ENCODE data around the gene ANKRD52. TPM values are rescaled to one million over a fixed set of nuclear protein-coding genes. Genes with fewer than 3 reads are reported as not detected.

The ANKRD52 gene
- total and polyA plus RNA-seq, 4 donors = 4.4 to 37.9 (median 19.9) TPM

DNA sequence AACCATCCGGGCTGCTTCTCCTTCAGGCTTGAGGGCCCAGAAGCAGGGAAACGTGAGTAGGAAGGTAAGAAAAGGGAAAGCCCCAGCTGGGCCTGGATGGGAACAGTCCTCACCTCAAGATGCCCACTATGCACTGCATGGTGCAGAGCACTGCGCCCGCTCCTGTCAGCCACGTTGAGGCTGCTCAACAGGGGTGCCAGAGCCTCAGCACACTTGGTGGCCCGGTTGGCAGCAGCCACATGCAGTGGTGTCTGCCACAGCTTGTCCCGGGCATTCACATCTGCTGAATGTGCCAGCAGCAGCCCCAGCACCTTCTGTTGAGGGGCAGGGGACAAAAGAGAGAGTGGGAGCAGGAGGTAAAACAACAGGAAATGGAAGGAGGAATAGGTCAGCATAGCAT, 2.5 kb downstream of the ANKRD52 start:
- intact Hi-C loops (cut with DNase I) = loop anchor here in 1 of 2 donors (5.0 kb wide), 1 partner anchor 33 kb away; the partner anchor contains the start of genes NABP2 and RNF41
- peaks cover 0 to 3% of the 10 kb centered on the region in 2 donors for H3K4me1 ChIP-seq (ENCODE audit: control insufficient read depth in 1 of 2, insufficient read depth in 2 of 2, low read length in 2 of 2)
- no peak for DNase-seq
- no peaks in the 10 kb centered on the region for H3K27me3 ChIP-seq (ENCODE audit: control insufficient read depth in 1 of 2, insufficient read depth in 2 of 2, low read length in 1 of 2)
- H3K27ac ChIP-seq (ENCODE audit: low read depth in 1 of 2, low read length in 2 of 2) = no peak overlapping the region
- no peaks in the 10 kb centered on the region for H3K9me3 ChIP-seq (ENCODE audit: control insufficient read depth, low read length)
- peaks cover 0 to 17% of the 10 kb centered on the region in 2 donors for H3K36me3 ChIP-seq (ENCODE audit: control insufficient read depth in 1 of 2, insufficient read depth in 2 of 2, low read length in 1 of 2)
- WGBS, 2 donors = 77 to 80% methylated on average over 7 of the region's 7 CpGs
- H3K4me3 ChIP-seq (ENCODE audit: low read length in 2 of 2) = no peak overlapping the region
- ATAC-seq (ENCODE audit: low FRiP score) = no peak

DNA sequence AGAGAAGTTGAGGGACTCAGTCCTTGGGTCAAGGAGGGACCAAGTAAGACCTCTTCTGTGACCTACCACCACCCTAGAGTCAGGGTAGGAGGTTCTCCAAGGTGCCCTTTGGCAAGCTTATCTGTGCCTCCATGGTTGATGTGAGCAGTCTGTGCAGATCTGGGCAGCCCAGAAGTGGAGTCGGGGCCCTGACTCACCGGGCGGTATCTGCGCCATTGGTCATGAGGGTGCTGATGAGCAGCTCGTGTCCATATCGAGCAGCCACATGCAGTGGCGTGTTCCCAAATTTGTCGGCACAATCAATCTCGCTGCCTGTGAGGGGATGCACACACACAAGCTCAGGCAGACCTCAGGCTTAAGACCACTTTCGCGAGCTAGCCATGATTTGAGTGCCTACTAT, 5.1 kb downstream of the ANKRD52 start:
- H3K36me3 ChIP-seq (ENCODE audit: control insufficient read depth in 1 of 2, insufficient read depth in 2 of 2, low read length in 1 of 2) = peaks cover 0 to 20% of the 10 kb centered on the region in 2 donors
- ATAC-seq (ENCODE audit: low FRiP score) = no peak
- 88 to 94% methylated on average over 11 of the region's 11 CpGs for WGBS, 2 donors

DNA sequence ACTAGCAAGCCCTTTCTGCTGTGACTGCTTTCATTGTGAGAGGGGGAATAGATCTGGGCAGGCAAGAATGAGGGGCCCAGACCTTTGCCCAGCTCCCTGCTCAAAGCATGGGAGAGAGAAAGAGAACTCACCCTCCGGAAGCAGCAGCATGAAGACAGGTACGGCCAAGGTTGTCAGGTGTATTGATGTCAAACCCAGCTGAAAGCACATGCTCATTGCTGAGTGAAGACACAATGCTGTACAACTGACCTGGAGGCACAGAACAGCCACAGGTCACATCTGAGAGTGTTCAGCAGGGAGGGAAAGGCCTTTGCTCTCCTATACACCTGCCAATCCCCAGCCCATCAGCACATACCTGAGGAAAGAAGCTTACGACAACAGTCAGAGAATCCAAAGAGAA, 5.5 kb downstream of the ANKRD52 start:
- Histone ChIP-seq H3K27me3 (ENCODE audit: control insufficient read depth in 1 of 2, insufficient read depth in 2 of 2, low read length in 1 of 2) (no peaks in the 10 kb centered on the region), H3K4me3 (ENCODE audit: low read length in 2 of 2) (no peak overlapping the region), H3K27ac (ENCODE audit: low read depth in 1 of 2, low read length in 2 of 2) (no peak overlapping the region), H3K36me3 (ENCODE audit: control insufficient read depth in 1 of 2, insufficient read depth in 2 of 2, low read length in 1 of 2) (peaks cover 0 to 24% of the 10 kb centered on the region in 2 donors), H3K4me1 (ENCODE audit: control insufficient read depth in 1 of 2, insufficient read depth in 2 of 2, low read length in 2 of 2) (peaks cover 0 to 3% of the 10 kb centered on the region in 2 donors), H3K9me3 (ENCODE audit: control insufficient read depth, low read length) (no peaks in the 10 kb centered on the region)
- DNase-seq (no peak), ATAC-seq (ENCODE audit: low FRiP score) (no peak)
- intact Hi-C loops (cut with DNase I) = no loop called here
- 88% methylated on average over 3 of the region's 3 CpGs for WGBS, 2 donors

More for the DNA sequence above, 5.1 kb downstream of the ANKRD52 start:
- Histone ChIP-seq H3K27me3 (ENCODE audit: control insufficient read depth in 1 of 2, insufficient read depth in 2 of 2, low read length in 1 of 2) (no peaks in the 10 kb centered on the region), H3K9me3 (ENCODE audit: control insufficient read depth, low read length) (no peaks in the 10 kb centered on the region), H3K4me1 (ENCODE audit: control insufficient read depth in 1 of 2, insufficient read depth in 2 of 2, low read length in 2 of 2) (peaks cover 0 to 3% of the 10 kb centered on the region in 2 donors), H3K27ac (ENCODE audit: low read depth in 1 of 2, low read length in 2 of 2) (no peak overlapping the region), H3K4me3 (ENCODE audit: low read length in 2 of 2) (no peak overlapping the region)
- no peak for DNase-seq
- intact Hi-C loops (cut with DNase I) = no loop called here

DNA sequence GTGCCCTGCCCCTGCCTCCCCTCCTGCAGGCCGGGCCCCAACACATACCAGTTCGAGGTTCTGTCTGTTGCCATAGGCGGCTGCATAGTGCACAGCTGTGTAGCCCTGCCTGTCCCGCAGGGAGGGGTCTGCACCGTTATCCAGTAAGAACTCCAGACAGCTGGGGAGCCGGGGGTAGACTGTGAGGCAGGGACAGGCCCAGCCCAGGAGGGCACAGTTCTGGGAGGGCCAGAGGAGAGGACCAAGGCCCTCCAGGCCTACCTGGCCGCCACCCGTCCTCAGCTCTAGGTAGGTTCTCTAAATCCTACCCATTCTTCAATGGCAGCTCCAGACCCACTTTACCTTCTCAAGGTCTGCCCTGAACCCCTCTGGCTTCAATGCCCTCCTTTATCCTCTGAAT, 9.5 kb downstream of the ANKRD52 start:
- DNase-seq (no peak), ATAC-seq (ENCODE audit: low FRiP score) (no peak)
- Histone ChIP-seq H3K36me3 (ENCODE audit: control insufficient read depth in 1 of 2, insufficient read depth in 2 of 2, low read length in 1 of 2) (peaks cover 0 to 38% of the 10 kb centered on the region in 2 donors), H3K27me3 (ENCODE audit: control insufficient read depth in 1 of 2, insufficient read depth in 2 of 2, low read length in 1 of 2) (no peaks in the 10 kb centered on the region), H3K4me1 (ENCODE audit: control insufficient read depth in 1 of 2, insufficient read depth in 2 of 2, low read length in 2 of 2) (no peaks in the 10 kb centered on the region), H3K4me3 (ENCODE audit: low read length in 2 of 2) (no peak overlapping the region), H3K27ac (ENCODE audit: low read depth in 1 of 2, low read length in 2 of 2) (no peak overlapping the region), H3K9me3 (ENCODE audit: control insufficient read depth, low read length) (no peaks in the 10 kb centered on the region)
- WGBS, 2 donors = 90 to 96% methylated on average over 8 of the region's 8 CpGs
- intact Hi-C loops (cut with DNase I) = no loop called here

DNA sequence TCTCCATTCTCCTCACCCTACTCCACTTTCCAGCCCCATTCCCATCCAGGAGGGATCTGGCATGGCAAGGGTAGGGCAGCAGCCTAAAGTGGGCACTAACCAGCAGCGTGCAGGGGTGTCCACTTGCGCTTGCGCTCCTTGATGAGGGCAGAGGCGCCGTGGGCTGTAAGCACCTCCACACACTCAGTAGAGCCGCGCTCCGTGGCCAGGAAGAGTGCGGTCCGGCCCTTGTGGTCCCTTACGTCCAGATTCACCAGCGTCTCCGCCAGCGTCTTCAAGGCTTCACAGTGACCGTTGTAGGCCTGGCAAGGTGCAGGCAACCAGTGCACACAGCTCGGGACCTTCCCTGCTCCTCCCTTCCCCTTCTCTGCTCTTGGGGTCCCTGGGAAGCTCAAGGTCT, 10.3 kb downstream of the ANKRD52 start:
- H3K36me3 ChIP-seq (ENCODE audit: control insufficient read depth in 1 of 2, insufficient read depth in 2 of 2, low read length in 1 of 2) = peaks cover 0 to 36% of the 10 kb centered on the region in 2 donors
- 91 to 93% methylated on average over 16 of the region's 16 CpGs for WGBS, 2 donors
- H3K27me3 ChIP-seq (ENCODE audit: control insufficient read depth in 1 of 2, insufficient read depth in 2 of 2, low read length in 1 of 2) = no peaks in the 10 kb centered on the region
- DNase-seq (peak in 1 of 2 donors; percentile 30), ATAC-seq (ENCODE audit: low FRiP score) (no peak)
- no peak overlapping the region for H3K27ac ChIP-seq (ENCODE audit: low read depth in 1 of 2, low read length in 2 of 2)
- intact Hi-C loops (cut with DNase I) = no loop called here
- H3K4me1 ChIP-seq (ENCODE audit: control insufficient read depth in 1 of 2, insufficient read depth in 2 of 2, low read length in 2 of 2) = no peaks in the 10 kb centered on the region
- no peaks in the 10 kb centered on the region for H3K9me3 ChIP-seq (ENCODE audit: control insufficient read depth, low read length)
- no peak overlapping the region for H3K4me3 ChIP-seq (ENCODE audit: low read length in 2 of 2)

DNA sequence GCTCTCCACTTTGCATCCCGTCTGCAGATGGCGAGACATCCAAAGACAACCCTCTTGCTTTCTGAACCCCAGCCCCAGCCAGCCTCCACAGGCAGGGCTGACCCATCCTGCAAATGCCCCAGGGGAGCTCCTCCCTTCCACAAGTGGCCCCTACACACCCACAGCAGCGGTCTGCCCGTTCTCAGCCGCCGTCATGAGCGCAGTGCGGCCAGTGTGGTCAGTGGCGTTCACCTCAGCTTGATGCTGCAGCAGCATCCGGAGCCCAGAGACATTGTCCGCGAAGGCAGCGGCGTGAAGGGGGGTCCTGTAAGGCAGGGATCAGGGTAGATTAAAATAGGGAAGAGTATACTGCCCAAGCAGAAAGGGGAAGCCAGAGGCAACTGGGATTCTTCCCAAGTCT, 13.7 kb downstream of the ANKRD52 start:
- Histone ChIP-seq H3K36me3 (ENCODE audit: control insufficient read depth in 1 of 2, insufficient read depth in 2 of 2, low read length in 1 of 2) (peaks cover 0 to 32% of the 10 kb centered on the region in 2 donors), H3K27me3 (ENCODE audit: control insufficient read depth in 1 of 2, insufficient read depth in 2 of 2, low read length in 1 of 2) (no peaks in the 10 kb centered on the region), H3K9me3 (ENCODE audit: control insufficient read depth, low read length) (no peaks in the 10 kb centered on the region), H3K27ac (ENCODE audit: low read depth in 1 of 2, low read length in 2 of 2) (no peak overlapping the region), H3K4me1 (ENCODE audit: control insufficient read depth in 1 of 2, insufficient read depth in 2 of 2, low read length in 2 of 2) (no peaks in the 10 kb centered on the region), H3K4me3 (ENCODE audit: low read length in 2 of 2) (no peak overlapping the region)
- intact Hi-C loops (cut with DNase I) = no loop called here
- DNase-seq (no peak), ATAC-seq (ENCODE audit: low FRiP score) (no peak)
- 90 to 92% methylated on average over 14 of the region's 14 CpGs for WGBS, 2 donors

DNA sequence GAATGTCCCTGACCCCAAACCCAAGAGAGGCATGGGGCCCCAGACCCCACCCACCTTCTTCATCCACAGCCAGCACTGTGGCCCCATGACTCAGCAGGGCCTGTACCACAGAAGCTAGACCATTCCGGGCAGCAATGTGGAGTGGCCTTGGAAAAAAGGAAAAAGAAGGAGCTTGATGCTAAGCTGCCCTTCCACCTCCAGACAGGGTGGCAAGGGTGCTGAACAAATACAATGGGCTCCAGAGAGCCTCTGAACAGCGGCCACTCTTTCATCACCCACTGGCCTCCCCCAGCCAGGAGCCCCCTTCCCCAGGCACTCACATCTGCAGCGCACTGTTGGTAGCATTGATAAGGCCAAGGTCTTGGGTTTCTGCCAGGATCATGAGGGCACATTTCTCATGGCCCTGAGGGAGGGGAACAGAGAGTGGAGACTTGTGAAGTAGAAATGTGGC, 14.4 kb downstream of the ANKRD52 start:
- DNase-seq = no peak
- H3K4me1 ChIP-seq (ENCODE audit: control insufficient read depth in 1 of 2, insufficient read depth in 2 of 2, low read length in 2 of 2) = no peaks in the 10 kb centered on the region
- ATAC-seq (ENCODE audit: low FRiP score) = no peak
- intact Hi-C loops (cut with DNase I) = no loop called here
- no peak overlapping the region for H3K27ac ChIP-seq (ENCODE audit: low read depth in 1 of 2, low read length in 2 of 2)
- H3K36me3 ChIP-seq (ENCODE audit: control insufficient read depth in 1 of 2, insufficient read depth in 2 of 2, low read length in 1 of 2) = peaks cover 0 to 29% of the 10 kb centered on the region in 2 donors
- WGBS, 2 donors = 35 to 44% methylated on average over 3 of the region's 3 CpGs
- no peaks in the 10 kb centered on the region for H3K27me3 ChIP-seq (ENCODE audit: control insufficient read depth in 1 of 2, insufficient read depth in 2 of 2, low read length in 1 of 2)
- no peaks in the 10 kb centered on the region for H3K9me3 ChIP-seq (ENCODE audit: control insufficient read depth, low read length)
- no peak overlapping the region for H3K4me3 ChIP-seq (ENCODE audit: low read length in 2 of 2)

DNA sequence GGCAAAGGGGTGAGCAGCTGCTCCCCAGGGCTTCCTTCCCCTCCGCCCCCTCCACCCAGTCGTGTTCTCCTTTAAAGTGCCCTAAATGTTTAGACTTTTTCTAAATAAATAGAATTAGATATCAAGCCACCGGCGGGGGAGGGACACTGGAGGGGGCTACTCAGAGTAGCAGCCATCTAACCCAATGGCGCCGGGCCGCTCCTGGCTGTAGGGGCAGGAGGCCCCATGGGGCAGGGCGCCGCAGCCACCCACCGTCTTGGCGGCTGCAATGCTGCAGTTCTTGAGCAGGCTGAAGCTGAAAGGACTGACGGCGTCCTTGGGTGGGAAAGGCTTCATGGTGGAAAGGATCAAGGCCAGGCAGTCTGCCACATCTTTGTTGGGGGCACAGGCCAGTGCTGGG, 15.2 kb downstream of the ANKRD52 start:
- intact Hi-C loops (cut with DNase I) = no loop called here
- 87 to 90% methylated on average over 13 of the region's 13 CpGs for WGBS, 2 donors

DNA sequence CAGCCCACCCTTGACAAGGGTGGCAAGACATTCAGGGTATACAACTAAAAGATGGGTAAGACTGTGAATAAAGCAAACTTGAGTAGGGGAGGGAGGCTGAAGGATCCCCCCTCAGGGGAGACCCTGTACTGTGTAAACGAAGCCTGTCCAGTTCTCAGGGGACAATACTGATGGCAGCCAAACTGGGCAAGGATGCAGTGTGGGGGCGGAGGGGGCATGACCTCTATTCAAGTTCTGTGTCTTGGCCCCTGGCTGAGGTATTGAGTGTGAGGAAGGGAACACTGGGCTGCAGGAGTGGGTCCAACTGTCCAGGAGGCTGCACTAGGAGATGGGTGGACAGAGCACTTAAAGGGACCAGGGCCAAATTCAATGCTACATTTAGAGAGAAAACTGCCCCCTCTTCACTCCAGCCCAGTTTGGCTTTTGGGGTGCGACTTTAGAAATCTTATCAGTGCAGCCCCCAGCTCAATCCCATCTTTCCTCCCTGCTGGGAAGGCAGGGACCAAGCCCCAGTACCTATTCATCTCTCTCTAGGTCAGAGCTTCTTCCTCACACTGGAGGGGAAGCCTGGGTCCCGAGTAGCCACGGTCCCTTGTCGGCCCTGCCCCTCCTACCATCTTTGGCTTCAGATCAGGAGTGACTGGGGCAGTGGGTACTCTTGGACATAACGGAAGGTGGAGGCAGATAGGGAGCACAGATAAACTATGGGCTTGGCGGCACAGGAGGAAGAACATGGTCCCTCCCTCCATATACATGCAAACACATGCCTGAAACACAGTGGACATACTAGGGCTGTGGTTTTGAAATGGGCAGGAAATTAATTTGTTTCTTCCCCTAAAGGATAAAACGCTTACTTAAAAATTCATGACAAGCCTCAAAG, 16.5 kb downstream of the ANKRD52 start:
- Histone ChIP-seq H3K36me3 (ENCODE audit: control insufficient read depth in 1 of 2, insufficient read depth in 2 of 2, low read length in 1 of 2) (peaks cover 0 to 20% of the 10 kb centered on the region in 2 donors), H3K9me3 (ENCODE audit: control insufficient read depth, low read length) (no peaks in the 10 kb centered on the region), H3K4me3 (ENCODE audit: low read length in 2 of 2) (no peak overlapping the region), H3K27me3 (ENCODE audit: control insufficient read depth in 1 of 2, insufficient read depth in 2 of 2, low read length in 1 of 2) (no peaks in the 10 kb centered on the region), H3K4me1 (ENCODE audit: control insufficient read depth in 1 of 2, insufficient read depth in 2 of 2, low read length in 2 of 2) (no peaks in the 10 kb centered on the region), H3K27ac (ENCODE audit: low read depth in 1 of 2, low read length in 2 of 2) (no peak overlapping the region)
- intact Hi-C loops (cut with DNase I) = no loop called here
- 73 to 80% methylated on average over 9 of the region's 9 CpGs for WGBS, 2 donors
- DNase-seq (no peak), ATAC-seq (ENCODE audit: low FRiP score) (no peak)

More for the DNA sequence above, 15.2 kb downstream of the ANKRD52 start:
- Histone ChIP-seq H3K9me3 (ENCODE audit: control insufficient read depth, low read length) (no peaks in the 10 kb centered on the region), H3K27me3 (ENCODE audit: control insufficient read depth in 1 of 2, insufficient read depth in 2 of 2, low read length in 1 of 2) (no peaks in the 10 kb centered on the region), H3K27ac (ENCODE audit: low read depth in 1 of 2, low read length in 2 of 2) (no peak overlapping the region), H3K4me1 (ENCODE audit: control insufficient read depth in 1 of 2, insufficient read depth in 2 of 2, low read length in 2 of 2) (no peaks in the 10 kb centered on the region), H3K36me3 (ENCODE audit: control insufficient read depth in 1 of 2, insufficient read depth in 2 of 2, low read length in 1 of 2) (peaks cover 0 to 27% of the 10 kb centered on the region in 2 donors), H3K4me3 (ENCODE audit: low read length in 2 of 2) (no peak overlapping the region)
- no peak for DNase-seq
- ATAC-seq (ENCODE audit: low FRiP score) = no peak
